Vagina (tissue), 2 donors: Measurements from ENCODE around the gene CEP250. TPM values are rescaled to one million over a fixed set of nuclear protein-coding genes. Genes with fewer than 3 reads are reported as not detected.

Source experiments
- DNase-seq, 2 donors: peaks; one replicate each; pipeline ENCODE4 v3.0.0-alpha.2; 2017; ENCODE audit errors: extremely low spot score in 2 of 2
- H3K27ac ChIP-seq: fragments of 200-600 bp; sonication (generic); one replicate; pipeline ENCODE4 v1.5.1; 2019
- H3K27me3 ChIP-seq: fragments of 200-600 bp; sonication (generic); one replicate; pipeline ENCODE4 v1.5.1; 2019
- H3K36me3 ChIP-seq, 2 donors: fragments of 200-600 bp; sonication (generic); one replicate each; pipeline ENCODE4 v1.5.1; 2017 to 2019
- H3K4me1 ChIP-seq: fragments of 200-600 bp; sonication (generic); one replicate; pipeline ENCODE4 v1.5.1; 2019
- H3K4me3 ChIP-seq, 2 donors: fragments of 200-600 bp; sonication (generic); 1 replicate in 1 of 2; 2 replicates in 1 of 2; pipeline ENCODE4 v1.5.1; 2016 to 2019
- H3K9me3 ChIP-seq: fragments of 200-600 bp; sonication (generic); one replicate; pipeline ENCODE4 v1.5.1; 2019
- CTCF ChIP-seq, 3 experiments: fragments of 450-650 bp in 2 of 3; fragments of 200-600 bp in 1 of 3; sonication (generic) in 1 of 3; IDR thresholded peaks; one replicate each; pipeline ENCODE4 v1.5.1; 2017 to 2019; ENCODE audit warnings: antibody characterized with exemption in 3 of 3, mild to moderate bottlenecking in 2 of 3, moderate library complexity in 2 of 3
- POLR2A ChIP-seq, 2 donors: fragments of 450-650 bp; IDR thresholded peaks; one replicate each; pipeline ENCODE4 v1.6.1; 2017; ENCODE audit warnings: antibody characterized with exemption in 2 of 2, mild to moderate bottlenecking in 2 of 2, moderate library complexity in 2 of 2
- POLR2AphosphoS5 ChIP-seq, 2 donors: sonication (generic); formaldehyde crosslinking; IDR thresholded peaks; one replicate each; pipeline ENCODE4 v1.9.0; 2017; ENCODE audit warnings: antibody characterized with exemption in 2 of 2, mild to moderate bottlenecking in 2 of 2, low read depth in 1 of 2; ENCODE audit not compliant: insufficient read depth in 1 of 2
- intact Hi-C: fragments of 100-400 bp; cut with DNase I; formaldehyde crosslinking; loops from one replicate; pipeline ENCODE4 v1.15.1; 2023
- total RNA-seq: library from RNA; depleted of rRNA; stranded (reverse); fragments of >200 nt; gene quantifications from one replicate; pipeline ENCODE4 v1.2.3, GENCODE V29; 2016

Gene CEP250
- total RNA-seq, 1 donor from 2014 or later, result 10.1 TPM

- intact Hi-C loops, result no loop called here
- peaks cover 0 to 37% of the 10 kb centered on the region in 2 donors for H3K36me3 ChIP-seq
Measured at GRCh38 chr20:35555951-35556645, 100.7 kb downstream of the CEP250 start.

GRCh38 chr20:35556871-35557270, 101.5 kb downstream of the CEP250 start:
- peaks cover 0 to 37% of the 10 kb centered on the region in 2 donors for H3K36me3 ChIP-seq
- H3K4me1 ChIP-seq, result no peaks in the 10 kb centered on the region
- no peaks in the 10 kb centered on the region for H3K27me3 ChIP-seq
- TF ChIP-seq CTCF (IDR thresholded peaks at IDR 0.05) (no peak), POLR2A (IDR thresholded peaks at IDR 0.05) (no peak), POLR2AphosphoS5 (IDR thresholded peaks at IDR 0.05; ENCODE audit: insufficient read depth in 1 of 2, low read depth in 1 of 2) (no peak)
- DNase-seq, result no peak
- no peak overlapping the region for H3K4me3 ChIP-seq
- H3K9me3 ChIP-seq, result no peaks in the 10 kb centered on the region
- no peak overlapping the region for H3K27ac ChIP-seq
- intact Hi-C loops, result no loop called here

More at GRCh38 chr20:35555951-35556645, 100.7 kb downstream of the CEP250 start:
- Histone ChIP-seq H3K27ac (no peak overlapping the region), H3K4me1 (no peaks in the 10 kb centered on the region), H3K4me3 (no peak overlapping the region), H3K27me3 (no peaks in the 10 kb centered on the region), H3K9me3 (no peaks in the 10 kb centered on the region)
- TF ChIP-seq POLR2AphosphoS5 (IDR thresholded peaks at IDR 0.05; ENCODE audit: insufficient read depth in 1 of 2, low read depth in 1 of 2) (no peak), POLR2A (IDR thresholded peaks at IDR 0.05) (no peak), CTCF (IDR thresholded peaks at IDR 0.05) (no peak)
- no peak for DNase-seq

DNA sequence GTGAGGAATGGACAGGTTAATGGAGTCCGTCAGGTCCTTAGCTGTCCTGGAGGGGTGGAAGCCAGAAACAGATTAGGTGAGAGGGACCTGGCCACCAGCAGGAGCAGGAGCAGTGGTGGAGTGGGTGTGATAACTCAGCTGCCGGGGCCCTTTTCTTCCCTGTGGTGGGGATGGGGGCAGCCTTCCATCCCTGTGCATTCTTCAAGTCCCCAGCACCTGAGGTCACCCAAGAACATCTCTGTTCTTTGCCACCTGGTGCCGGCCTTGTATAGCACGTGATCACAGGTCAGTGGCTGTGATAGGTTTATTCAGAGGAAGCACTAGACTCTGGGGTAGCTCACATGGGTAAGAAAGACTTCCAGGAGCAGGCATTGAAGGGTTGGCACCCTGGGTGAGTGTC, 103.1 kb downstream of the CEP250 start:
- no peak for TF ChIP-seq POLR2A (IDR thresholded peaks at IDR 0.05)
- no peak for TF ChIP-seq CTCF (IDR thresholded peaks at IDR 0.05)
- no peak for TF ChIP-seq POLR2AphosphoS5 (IDR thresholded peaks at IDR 0.05; ENCODE audit: insufficient read depth in 1 of 2, low read depth in 1 of 2)
- H3K27ac ChIP-seq, result no peak overlapping the region

GRCh38 chr20:35559042-35559693, 103.8 kb downstream of the CEP250 start:
- no peak for DNase-seq
- Histone ChIP-seq H3K27me3 (no peaks in the 10 kb centered on the region), H3K4me3 (no peak overlapping the region), H3K27ac (no peak overlapping the region), H3K4me1 (no peaks in the 10 kb centered on the region), H3K36me3 (peaks cover 0 to 28% of the 10 kb centered on the region in 2 donors), H3K9me3 (no peaks in the 10 kb centered on the region)
- intact Hi-C loops, result no loop called here
- TF ChIP-seq CTCF (IDR thresholded peaks at IDR 0.05) (no peak), POLR2A (IDR thresholded peaks at IDR 0.05) (no peak), POLR2AphosphoS5 (IDR thresholded peaks at IDR 0.05; ENCODE audit: insufficient read depth in 1 of 2, low read depth in 1 of 2) (no peak)

More for the DNA sequence above, 103.1 kb downstream of the CEP250 start:
- intact Hi-C loops, result no loop called here
- Histone ChIP-seq H3K4me1 (no peaks in the 10 kb centered on the region), H3K36me3 (peaks cover 0 to 35% of the 10 kb centered on the region in 2 donors), H3K27me3 (no peaks in the 10 kb centered on the region), H3K9me3 (no peaks in the 10 kb centered on the region), H3K4me3 (no peak overlapping the region)
- DNase-seq, result no peak

GRCh38 chr20:35560105-35560511, 104.7 kb downstream of the CEP250 start:
- intact Hi-C loops, result no loop called here
- H3K4me3 ChIP-seq, result no peak overlapping the region
- no peak overlapping the region for H3K27ac ChIP-seq
- TF ChIP-seq CTCF (IDR thresholded peaks at IDR 0.05) (no peak), POLR2A (IDR thresholded peaks at IDR 0.05) (no peak), POLR2AphosphoS5 (IDR thresholded peaks at IDR 0.05; ENCODE audit: insufficient read depth in 1 of 2, low read depth in 1 of 2) (no peak)
- no peaks in the 10 kb centered on the region for H3K4me1 ChIP-seq
- no peaks in the 10 kb centered on the region for H3K9me3 ChIP-seq
- H3K36me3 ChIP-seq, result peaks cover 0 to 20% of the 10 kb centered on the region in 2 donors
- no peaks in the 10 kb centered on the region for H3K27me3 ChIP-seq
- DNase-seq, result no peak
